ENCODE results near the gene ST6GALNAC6.

ST6GALNAC6 gene

GRCh38 chr9:127854184-127854806 is 45.1 kb downstream of the ST6GALNAC6 start, which contains the start of gene ENG:
Gene ENG (minus strand): TSS chr9:127854658. CDS start chr9:127854355, 303 bp downstream.
- TF ChIP-seq CTCF (IDR thresholded peaks at IDR 0.05; ENCODE audit: borderline replicate concordance, insufficient read depth, low read depth, low read length), result no peak
- peak within 1 kb of the TSS; percentile 59 for H3K4me3 ChIP-seq (ENCODE audit: low read depth, low read length)

GRCh38 chr9:127853312-127854183 is 45.9 kb downstream of the ST6GALNAC6 start:
- H3K4me3 ChIP-seq (ENCODE audit: low read depth, low read length), result peak overlapping the region; percentile 59
- TF ChIP-seq CTCF (IDR thresholded peaks at IDR 0.05; ENCODE audit: borderline replicate concordance, insufficient read depth, low read depth, low read length), result no peak

- no peak for TF ChIP-seq CTCF (IDR thresholded peaks at IDR 0.05; ENCODE audit: borderline replicate concordance, insufficient read depth, low read depth, low read length)
- H3K4me3 ChIP-seq (ENCODE audit: low read depth, low read length), result no peak overlapping the region
Observed at GRCh38 chr9:127852829-127853228, 46.6 kb downstream of the ST6GALNAC6 start.

GRCh38 chr9:127850286-127850830 is 49.0 kb downstream of the ST6GALNAC6 start:
- H3K4me3 ChIP-seq (ENCODE audit: low read depth, low read length), result no peak overlapping the region
- no peak for TF ChIP-seq CTCF (IDR thresholded peaks at IDR 0.05; ENCODE audit: borderline replicate concordance, insufficient read depth, low read depth, low read length)

- no peak overlapping the region for H3K4me3 ChIP-seq (ENCODE audit: low read depth, low read length)
- no peak for TF ChIP-seq CTCF (IDR thresholded peaks at IDR 0.05; ENCODE audit: borderline replicate concordance, insufficient read depth, low read depth, low read length)
Observed at GRCh38 chr9:127848756-127849504, 50.5 kb downstream of the ST6GALNAC6 start.

GRCh38 chr9:127847833-127848755 is 51.3 kb downstream of the ST6GALNAC6 start:
- H3K4me3 ChIP-seq (ENCODE audit: low read depth, low read length), result no peak overlapping the region
- no peak for TF ChIP-seq CTCF (IDR thresholded peaks at IDR 0.05; ENCODE audit: borderline replicate concordance, insufficient read depth, low read depth, low read length)

Data from GM12875 (cell line).